Measurements from ENCODE around the gene RASL12.

DNA sequence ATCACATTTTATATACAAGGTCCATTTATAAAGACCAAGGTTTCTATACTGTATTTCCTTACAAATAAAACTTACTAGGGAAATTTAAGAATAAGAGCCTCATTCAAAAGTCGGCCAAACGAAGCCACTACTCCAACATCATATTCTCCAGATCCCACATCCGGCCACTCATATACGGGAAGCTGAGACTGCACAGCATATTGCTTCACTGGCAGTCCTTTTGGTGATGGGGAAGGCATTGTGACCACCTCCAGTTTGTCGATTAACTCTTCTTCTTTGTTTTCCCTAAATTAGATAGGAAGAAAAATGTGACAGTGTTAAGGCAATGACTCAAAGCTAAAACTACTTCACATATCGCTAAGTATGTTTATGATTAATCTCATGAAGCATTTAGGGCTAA is 41.0 kb downstream of the RASL12 start:
- no peak for TF ChIP-seq POLR2A (IDR thresholded peaks at IDR 0.05)
- TF ChIP-seq, protein P1, sequence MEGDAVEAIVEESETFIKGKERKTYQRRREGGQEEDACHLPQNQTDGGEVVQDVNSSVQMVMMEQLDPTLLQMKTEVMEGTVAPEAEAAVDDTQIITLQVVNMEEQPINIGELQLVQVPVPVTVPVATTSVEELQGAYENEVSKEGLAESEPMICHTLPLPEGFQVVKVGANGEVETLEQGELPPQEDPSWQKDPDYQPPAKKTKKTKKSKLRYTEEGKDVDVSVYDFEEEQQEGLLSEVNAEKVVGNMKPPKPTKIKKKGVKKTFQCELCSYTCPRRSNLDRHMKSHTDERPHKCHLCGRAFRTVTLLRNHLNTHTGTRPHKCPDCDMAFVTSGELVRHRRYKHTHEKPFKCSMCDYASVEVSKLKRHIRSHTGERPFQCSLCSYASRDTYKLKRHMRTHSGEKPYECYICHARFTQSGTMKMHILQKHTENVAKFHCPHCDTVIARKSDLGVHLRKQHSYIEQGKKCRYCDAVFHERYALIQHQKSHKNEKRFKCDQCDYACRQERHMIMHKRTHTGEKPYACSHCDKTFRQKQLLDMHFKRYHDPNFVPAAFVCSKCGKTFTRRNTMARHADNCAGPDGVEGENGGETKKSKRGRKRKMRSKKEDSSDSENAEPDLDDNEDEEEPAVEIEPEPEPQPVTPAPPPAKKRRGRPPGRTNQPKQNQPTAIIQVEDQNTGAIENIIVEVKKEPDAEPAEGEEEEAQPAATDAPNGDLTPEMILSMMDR (IDR thresholded peaks at IDR 0.05) = no peak
